Measurements from ENCODE around the gene ENOSF1. TPM values are rescaled to one million over a fixed set of nuclear protein-coding genes. Genes with fewer than 3 reads are reported as not detected.
"Not testable (repeated sequence)": the region's sequence is repeated elsewhere in the genome, so short reads cannot be mapped to it uniquely, and the experiment has no call there.

Gene ENOSF1
- total RNA-seq: 77.4 TPM

GRCh38 chr18:712401-713134 lies at the start of gene ENOSF1:
TSS of gene ENOSF1 (minus strand) at chr18:712630. CDS start at chr18:712587, 43 bp downstream.
- DNase-seq (ENCODE audit: low spot score) (peak; percentile 92), ATAC-seq (peak; percentile 93)

- DNase-seq (ENCODE audit: low spot score); ATAC-seq: not testable (repeated sequence)
Observed at GRCh38 chr18:759864-760263, 47.4 kb upstream of the ENOSF1 start.

GRCh38 chr18:755506-755905 lies 43.1 kb upstream of the ENOSF1 start:
- ATAC-seq (no peak), DNase-seq (ENCODE audit: low spot score) (no peak)

- ATAC-seq (no peak), DNase-seq (ENCODE audit: low spot score) (no peak)
Observed at GRCh38 chr18:754656-755055, 42.2 kb upstream of the ENOSF1 start.

- no peak for ATAC-seq
Observed at GRCh38 chr18:750456-750855, 38.0 kb upstream of the ENOSF1 start.

GRCh38 chr18:744832-745597 lies 32.6 kb upstream of the ENOSF1 start:
- no peak for ATAC-seq
- DNase-seq (ENCODE audit: low spot score): no peak

More at GRCh38 chr18:750456-750855, 38.0 kb upstream of the ENOSF1 start:
- no peak for DNase-seq (ENCODE audit: low spot score)

GRCh38 chr18:741931-742512 lies 29.6 kb upstream of the ENOSF1 start:
- ATAC-seq: peak; percentile 95
- DNase-seq (ENCODE audit: low spot score): no peak

- DNase-seq (ENCODE audit: low spot score) (no peak), ATAC-seq (no peak)
Observed at GRCh38 chr18:732371-732770, 19.9 kb upstream of the ENOSF1 start.

- DNase-seq (ENCODE audit: low spot score): no peak
- ATAC-seq: no peak
Observed at GRCh38 chr18:731185-731584, 18.8 kb upstream of the ENOSF1 start.

- ATAC-seq (peak; percentile 53), DNase-seq (ENCODE audit: low spot score) (no peak)
Observed at GRCh38 chr18:730692-731091, 18.3 kb upstream of the ENOSF1 start.

- ATAC-seq: peak; percentile 62
- not testable (repeated sequence) for DNase-seq (ENCODE audit: low spot score)
Observed at GRCh38 chr18:730120-730519, 17.7 kb upstream of the ENOSF1 start.

GRCh38 chr18:725646-726045 lies 13.2 kb upstream of the ENOSF1 start:
- no peak for DNase-seq (ENCODE audit: low spot score)
- ATAC-seq: no peak

- no peak for ATAC-seq
- no peak for DNase-seq (ENCODE audit: low spot score)
Observed at GRCh38 chr18:723541-724080, 11.2 kb upstream of the ENOSF1 start.

GRCh38 chr18:717003-717402 lies 4.6 kb upstream of the ENOSF1 start:
- no peak for DNase-seq (ENCODE audit: low spot score)
- ATAC-seq: peak; percentile 10

- ATAC-seq: no peak
- no peak for DNase-seq (ENCODE audit: low spot score)
Observed at GRCh38 chr18:715626-716025, 3.2 kb upstream of the ENOSF1 start.

- DNase-seq (ENCODE audit: low spot score) (no peak), ATAC-seq (no peak)
Observed at GRCh38 chr18:713135-713490, 683 bp upstream of the ENOSF1 start.

- DNase-seq (ENCODE audit: low spot score) (peak; percentile 91), ATAC-seq (peak; percentile 64)
Observed at GRCh38 chr18:711657-712400, 601 bp downstream of the ENOSF1 start.

- ATAC-seq: no peak
- DNase-seq (ENCODE audit: low spot score): no peak
Observed at GRCh38 chr18:711310-711656, 1.1 kb downstream of the ENOSF1 start.

GRCh38 chr18:710418-711300 lies 1.8 kb downstream of the ENOSF1 start:
- no peak for ATAC-seq
- no peak for DNase-seq (ENCODE audit: low spot score)

- DNase-seq (ENCODE audit: low spot score) (no peak), ATAC-seq (no peak)
Observed at GRCh38 chr18:709771-710170, 2.7 kb downstream of the ENOSF1 start.
